Measurements from ENCODE around the gene ANKHD1. TPM values are rescaled to one million over a fixed set of nuclear protein-coding genes. Genes with fewer than 3 reads are reported as not detected.

ANKHD1 gene
- total and polyA plus RNA-seq, 2 of the 8 experiments (the other 6 are each of a cell fraction or from before 2014, with no cell fraction given): 69.9 to 108 TPM

DNA sequence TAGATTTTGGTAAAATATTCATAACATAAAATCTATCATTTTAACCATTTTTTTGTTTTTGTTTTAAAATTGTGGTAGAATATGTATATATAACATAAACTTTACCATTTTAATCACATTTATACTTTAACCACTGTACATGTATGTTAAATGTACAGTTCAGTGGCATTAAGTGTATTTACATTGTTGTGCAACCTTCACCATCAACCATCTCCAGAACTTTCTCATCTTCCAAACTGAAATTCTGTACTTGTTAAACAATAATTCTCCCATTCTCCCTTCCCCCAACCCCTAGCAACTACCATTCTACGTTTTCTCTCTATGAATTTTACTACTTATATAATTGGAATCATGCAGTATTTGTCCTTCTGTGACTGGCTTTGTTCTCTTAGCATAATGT is 11.6 kb downstream of the ANKHD1 start:
- Histone ChIP-seq H3K79me1 (ENCODE audit: low read depth, low read length) (no peaks in the 10 kb centered on the region), H4K8ac (ENCODE audit: extremely low read depth, insufficient read depth, low read length) (no peak overlapping the region), H3K23me2 (ENCODE audit: low read depth, low read length) (no peaks in the 10 kb centered on the region), H4K20me1 (replicated peaks in 1 of 2; ENCODE audit: control insufficient read depth in 1 of 2, insufficient read depth in 2 of 2, low read length in 2 of 2) (peaks cover 7% of the 10 kb centered on the region in 2 experiments), H3K14ac (ENCODE audit: insufficient read length) (no peak overlapping the region), H3K9me3 (ENCODE audit: insufficient read depth in 2 of 2, low read depth in 1 of 2, low read length in 1 of 2) (no peaks in the 10 kb centered on the region), H3K4me3 (ENCODE audit: extremely low read depth in 1 of 4, insufficient read depth in 2 of 4, low read depth in 3 of 4, low read length in 4 of 4) (no peak overlapping the region), H2BK5ac (ENCODE audit: low read depth, low read length) (no peak overlapping the region), H3K27ac (ENCODE audit: low read depth, low read length) (no peak overlapping the region), H3K79me2 (ENCODE audit: control insufficient read depth in 1 of 2, insufficient read depth in 2 of 2, low read length in 2 of 2) (peaks cover 6 to 87% of the 10 kb centered on the region in 2 experiments), H3K4me2 (ENCODE audit: insufficient read depth in 1 of 2, low read depth in 2 of 2, low read length in 2 of 2) (no peak overlapping the region), H3K18ac (ENCODE audit: extremely low read depth, low read length) (no peak overlapping the region), H2BK120ac (replicated peaks; ENCODE audit: low read depth, low read length) (no peak overlapping the region), H2BK12ac (ENCODE audit: low read depth, low read length) (no peak overlapping the region), H3K56ac (replicated peaks; ENCODE audit: insufficient read length, low read depth, low read length) (no peak overlapping the region), H3K27me3 (replicated peaks in 1 of 4; ENCODE audit: control insufficient read depth in 3 of 4, extremely low read depth in 1 of 4, insufficient read depth in 3 of 4, low read length in 3 of 4) (no peaks in the 10 kb centered on the region), H3K9ac (replicated peaks in 1 of 4; ENCODE audit: extremely low read depth in 1 of 4, low read depth in 3 of 4, low read length in 3 of 4) (no peak overlapping the region), H2BK20ac (ENCODE audit: low read length) (no peak overlapping the region), H4K5ac (ENCODE audit: insufficient read length, low read depth, low read length) (no peak overlapping the region), H3K23ac (ENCODE audit: insufficient read length) (no peak overlapping the region), H3K4me1 (replicated peaks in 1 of 4; ENCODE audit: control insufficient read depth in 3 of 4, insufficient read depth in 4 of 4, low read length in 3 of 4) (no peaks in the 10 kb centered on the region), H3K4ac (replicated peaks; ENCODE audit: insufficient read length, low read depth, low read length) (no peak overlapping the region), H2AFZ (ENCODE audit: low read length) (no peak overlapping the region), H2BK15ac (ENCODE audit: low read length) (no peak overlapping the region), H4K91ac (replicated peaks; ENCODE audit: insufficient read length, low read length) (no peak overlapping the region), H3K36me3 (ENCODE audit: control insufficient read depth in 2 of 4, insufficient read depth in 4 of 4, low read length in 3 of 4) (no peaks in the 10 kb centered on the region), H2AK5ac (ENCODE audit: low read depth, low read length) (no peak overlapping the region)
- POLR2A ChIA-PET (ENCODE audit: partially characterized antibody): no interaction called here
- CTCF ChIA-PET (ENCODE audit: partially characterized antibody): no interaction called here
- TF ChIP-seq CEBPB (IDR thresholded peaks at IDR 0.05; ENCODE audit: low read depth, low read length) (no peak), EZH2 (IDR thresholded peaks at IDR 0.05; ENCODE audit: low read depth, low read length, severe bottlenecking) (no peak), GABPA (IDR thresholded peaks at IDR 0.05; ENCODE audit: borderline replicate concordance, insufficient read depth, low read length) (no peak), PHF8 (conservative IDR thresholded peaks at IDR 0.05; ENCODE audit: low read depth, low read length) (no peak), CBX5 (IDR thresholded peaks at IDR 0.05; ENCODE audit: low read depth, low read length) (no peak), CREB1 (IDR thresholded peaks at IDR 0.05) (no peak), SIRT6 (IDR thresholded peaks at IDR 0.05; ENCODE audit: low read length) (no peak)
- TF ChIP-seq, protein P1, sequence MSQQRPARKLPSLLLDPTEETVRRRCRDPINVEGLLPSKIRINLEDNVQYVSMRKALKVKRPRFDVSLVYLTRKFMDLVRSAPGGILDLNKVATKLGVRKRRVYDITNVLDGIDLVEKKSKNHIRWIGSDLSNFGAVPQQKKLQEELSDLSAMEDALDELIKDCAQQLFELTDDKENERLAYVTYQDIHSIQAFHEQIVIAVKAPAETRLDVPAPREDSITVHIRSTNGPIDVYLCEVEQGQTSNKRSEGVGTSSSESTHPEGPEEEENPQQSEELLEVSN (IDR thresholded peaks at IDR 0.05): no peak
- TF ChIP-seq, protein P2, sequence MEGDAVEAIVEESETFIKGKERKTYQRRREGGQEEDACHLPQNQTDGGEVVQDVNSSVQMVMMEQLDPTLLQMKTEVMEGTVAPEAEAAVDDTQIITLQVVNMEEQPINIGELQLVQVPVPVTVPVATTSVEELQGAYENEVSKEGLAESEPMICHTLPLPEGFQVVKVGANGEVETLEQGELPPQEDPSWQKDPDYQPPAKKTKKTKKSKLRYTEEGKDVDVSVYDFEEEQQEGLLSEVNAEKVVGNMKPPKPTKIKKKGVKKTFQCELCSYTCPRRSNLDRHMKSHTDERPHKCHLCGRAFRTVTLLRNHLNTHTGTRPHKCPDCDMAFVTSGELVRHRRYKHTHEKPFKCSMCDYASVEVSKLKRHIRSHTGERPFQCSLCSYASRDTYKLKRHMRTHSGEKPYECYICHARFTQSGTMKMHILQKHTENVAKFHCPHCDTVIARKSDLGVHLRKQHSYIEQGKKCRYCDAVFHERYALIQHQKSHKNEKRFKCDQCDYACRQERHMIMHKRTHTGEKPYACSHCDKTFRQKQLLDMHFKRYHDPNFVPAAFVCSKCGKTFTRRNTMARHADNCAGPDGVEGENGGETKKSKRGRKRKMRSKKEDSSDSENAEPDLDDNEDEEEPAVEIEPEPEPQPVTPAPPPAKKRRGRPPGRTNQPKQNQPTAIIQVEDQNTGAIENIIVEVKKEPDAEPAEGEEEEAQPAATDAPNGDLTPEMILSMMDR (IDR thresholded peaks at IDR 0.05; ENCODE audit: control extremely low read depth in 1 of 3, insufficient read depth in 1 of 3, low read depth in 1 of 3, low read length in 3 of 3): no peak
- TF ChIP-seq, protein P3, sequence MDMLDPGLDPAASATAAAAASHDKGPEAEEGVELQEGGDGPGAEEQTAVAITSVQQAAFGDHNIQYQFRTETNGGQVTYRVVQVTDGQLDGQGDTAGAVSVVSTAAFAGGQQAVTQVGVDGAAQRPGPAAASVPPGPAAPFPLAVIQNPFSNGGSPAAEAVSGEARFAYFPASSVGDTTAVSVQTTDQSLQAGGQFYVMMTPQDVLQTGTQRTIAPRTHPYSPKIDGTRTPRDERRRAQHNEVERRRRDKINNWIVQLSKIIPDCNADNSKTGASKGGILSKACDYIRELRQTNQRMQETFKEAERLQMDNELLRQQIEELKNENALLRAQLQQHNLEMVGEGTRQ (IDR thresholded peaks at IDR 0.05; ENCODE audit: low read length): no peak
- 91 to 100% methylated on average over 1 of the region's 1 CpG for WGBS, 2 experiments (ENCODE audit: extremely low coverage in 1 of 2, insufficient coverage in 1 of 2, insufficient read length in 1 of 2, insufficient replicate concordance in 2 of 2, low coverage in 1 of 2, low lambda C conversion rate in 2 of 2, missing lambda C conversion rate in 1 of 2)
- DNase-seq (ENCODE audit: low read depth in 1 of 2, low spot score in 2 of 2) (no peak), FAIRE-seq (no peak)

All from H1 (cell line).